ENCODE results near the gene TINAGL1. TPM values are rescaled to one million over a fixed set of nuclear protein-coding genes. Genes with fewer than 3 reads are reported as not detected.

The TINAGL1 gene
- total and polyA plus RNA-seq, 4 donors, result 64.1 to 90.9 (median 84.2) TPM

DNA sequence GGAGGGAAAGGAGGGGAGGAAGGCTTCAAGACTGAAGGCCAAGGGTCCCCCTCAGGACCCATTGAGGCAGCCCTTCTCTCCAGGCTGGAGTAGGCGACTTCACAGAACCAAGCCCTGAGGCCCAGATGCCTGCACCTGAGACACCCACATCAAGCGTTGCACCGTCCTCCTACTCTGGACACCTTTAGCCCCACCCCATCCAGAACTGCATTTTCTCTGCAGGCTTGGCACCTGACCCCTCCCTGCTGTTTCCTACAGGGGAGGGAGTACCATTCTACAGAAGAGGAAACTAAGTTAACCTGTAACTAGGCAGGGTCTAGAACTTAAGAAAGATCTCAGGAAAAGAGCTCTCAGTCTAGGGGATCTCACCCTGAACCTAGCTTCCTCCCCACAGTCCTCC, 56.3 kb downstream of the TINAGL1 start:
- H3K36me3 ChIP-seq (ENCODE audit: control insufficient read depth in 4 of 4, insufficient read depth in 4 of 4, low read length in 4 of 4), result peaks cover 9 to 48% (median 20%) of the 10 kb centered on the region in 4 donors
- peaks cover 0 to 18% (median 0%) of the 10 kb centered on the region in 5 donors for H3K4me1 ChIP-seq (ENCODE audit: control insufficient read depth in 5 of 5, insufficient read depth in 5 of 5, low read length in 5 of 5)
- no peak for DNase-seq
- no peak for ATAC-seq (ENCODE audit: insufficient read depth, low FRiP score)
- H3K27ac ChIP-seq (ENCODE audit: low read depth in 1 of 2, low read length in 1 of 2), result no peak overlapping the region
- H3K4me3 ChIP-seq, result no peak overlapping the region
- no peaks in the 10 kb centered on the region for H3K27me3 ChIP-seq (ENCODE audit: control insufficient read depth in 3 of 3, insufficient read depth in 3 of 3, low read length in 2 of 3)
- TF ChIP-seq, protein P1, sequence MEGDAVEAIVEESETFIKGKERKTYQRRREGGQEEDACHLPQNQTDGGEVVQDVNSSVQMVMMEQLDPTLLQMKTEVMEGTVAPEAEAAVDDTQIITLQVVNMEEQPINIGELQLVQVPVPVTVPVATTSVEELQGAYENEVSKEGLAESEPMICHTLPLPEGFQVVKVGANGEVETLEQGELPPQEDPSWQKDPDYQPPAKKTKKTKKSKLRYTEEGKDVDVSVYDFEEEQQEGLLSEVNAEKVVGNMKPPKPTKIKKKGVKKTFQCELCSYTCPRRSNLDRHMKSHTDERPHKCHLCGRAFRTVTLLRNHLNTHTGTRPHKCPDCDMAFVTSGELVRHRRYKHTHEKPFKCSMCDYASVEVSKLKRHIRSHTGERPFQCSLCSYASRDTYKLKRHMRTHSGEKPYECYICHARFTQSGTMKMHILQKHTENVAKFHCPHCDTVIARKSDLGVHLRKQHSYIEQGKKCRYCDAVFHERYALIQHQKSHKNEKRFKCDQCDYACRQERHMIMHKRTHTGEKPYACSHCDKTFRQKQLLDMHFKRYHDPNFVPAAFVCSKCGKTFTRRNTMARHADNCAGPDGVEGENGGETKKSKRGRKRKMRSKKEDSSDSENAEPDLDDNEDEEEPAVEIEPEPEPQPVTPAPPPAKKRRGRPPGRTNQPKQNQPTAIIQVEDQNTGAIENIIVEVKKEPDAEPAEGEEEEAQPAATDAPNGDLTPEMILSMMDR (IDR thresholded peaks at IDR 0.05; ENCODE audit: control extremely low read depth, extremely low read depth), result no peak
- H3K9ac ChIP-seq (ENCODE audit: insufficient read depth in 1 of 2, low read length in 2 of 2), result no peak overlapping the region
- 91 to 95% methylated on average over 3 of the region's 3 CpGs for WGBS, 2 donors
- no peaks in the 10 kb centered on the region for H3K9me3 ChIP-seq (ENCODE audit: control insufficient read depth in 4 of 4, insufficient read depth in 3 of 4, low read length in 3 of 4)

DNA sequence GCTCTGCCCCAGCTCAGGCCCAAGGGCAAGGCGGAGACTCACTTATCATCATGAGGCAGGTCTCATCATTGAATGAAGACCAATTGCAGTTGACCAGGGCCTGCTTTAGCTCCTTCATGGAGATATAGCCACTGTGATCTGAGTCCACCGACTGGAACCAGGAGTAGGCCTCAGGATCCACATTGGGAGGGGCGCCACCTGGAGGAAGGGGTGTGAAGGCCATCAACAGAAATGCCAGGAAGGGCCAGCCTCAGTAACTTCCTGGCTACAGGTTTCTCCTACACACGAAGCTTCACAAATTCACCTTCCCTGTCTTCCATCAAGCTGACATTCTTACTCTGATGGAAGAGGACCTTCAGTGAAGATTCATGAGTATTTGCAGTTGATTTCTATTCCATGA, 56.8 kb downstream of the TINAGL1 start:
- Histone ChIP-seq H3K4me3 (no peak overlapping the region), H3K27me3 (ENCODE audit: control insufficient read depth in 3 of 3, insufficient read depth in 3 of 3, low read length in 2 of 3) (no peaks in the 10 kb centered on the region), H3K9ac (ENCODE audit: insufficient read depth in 1 of 2, low read length in 2 of 2) (no peak overlapping the region), H3K4me1 (ENCODE audit: control insufficient read depth in 5 of 5, insufficient read depth in 5 of 5, low read length in 5 of 5) (peaks cover 0 to 18% (median 0%) of the 10 kb centered on the region in 5 donors), H3K27ac (ENCODE audit: low read depth in 1 of 2, low read length in 1 of 2) (no peak overlapping the region), H3K36me3 (ENCODE audit: control insufficient read depth in 4 of 4, insufficient read depth in 4 of 4, low read length in 4 of 4) (peaks cover 9 to 44% (median 20%) of the 10 kb centered on the region in 4 donors), H3K9me3 (ENCODE audit: control insufficient read depth in 4 of 4, insufficient read depth in 3 of 4, low read length in 3 of 4) (no peaks in the 10 kb centered on the region)
- ATAC-seq (ENCODE audit: insufficient read depth, low FRiP score), result no peak
- DNase-seq, result no peak
- TF ChIP-seq, protein P1 (IDR thresholded peaks at IDR 0.05; ENCODE audit: control extremely low read depth, extremely low read depth), result no peak
- WGBS, 2 donors, result 65% methylated on average over 4 of the region's 4 CpGs

Other genes with a start within 250 kb of the TINAGL1 start
- gene FABP3, start 203.4 kb upstream of the TINAGL1 start, total RNA-seq, result 10 to 100 TPM in 1 of 2 donors, 1 to 10 TPM in 1; 7.5 to 19.1 TPM
- gene FABP3, start 203.4 kb upstream of the TINAGL1 start, polyA plus RNA-seq, result 10 to 100 TPM in 1 of 2 donors, 1 to 10 TPM in 1; 1.7 to 39.8 TPM
- 10 to 100 TPM in 1 of 2 donors, 1 to 10 TPM in 1; 6.1 to 55.4 TPM for gene SERINC2, start 163.3 kb upstream of the TINAGL1 start, total RNA-seq
- 10 to 100 TPM; 22.3 to 59.1 TPM for gene SERINC2, start 163.3 kb upstream of the TINAGL1 start, polyA plus RNA-seq
- gene HCRTR1, start 41.2 kb downstream of the TINAGL1 start, total RNA-seq, result under 1 TPM in 1 of 2 donors, not detected in 1; 0.14 TPM
- under 1 TPM in 1 of 2 donors, not detected in 1; 0.08 TPM for gene HCRTR1, start 41.2 kb downstream of the TINAGL1 start, polyA plus RNA-seq
- 10 to 100 TPM; 75.1 to 77.1 TPM for gene PEF1, start 68.4 kb downstream of the TINAGL1 start, total RNA-seq
- 100 to 1,000 TPM in 1 of 2 donors, 10 to 100 TPM in 1; 84.5 to 103 TPM for gene PEF1, start 68.4 kb downstream of the TINAGL1 start, polyA plus RNA-seq
- 10 to 100 TPM; 63.0 to 83.2 TPM for gene COL16A1, start 127.5 kb downstream of the TINAGL1 start, total RNA-seq
- gene COL16A1, start 127.5 kb downstream of the TINAGL1 start, polyA plus RNA-seq, result 10 to 100 TPM; 16.5 to 23.7 TPM
- gene ADGRB2, start 187.8 kb downstream of the TINAGL1 start, total RNA-seq, result 1 to 10 TPM; 1.8 to 7.6 TPM
- under 1 TPM; 0.44 to 0.89 TPM for gene ADGRB2, start 187.8 kb downstream of the TINAGL1 start, polyA plus RNA-seq
- 10 to 100 TPM in 1 of 2 donors, under 1 TPM in 1; 0.51 to 15.7 TPM for gene SPOCD1, start 239.5 kb downstream of the TINAGL1 start, total RNA-seq
- gene SPOCD1, start 239.5 kb downstream of the TINAGL1 start, polyA plus RNA-seq, result 10 to 100 TPM in 1 of 2 donors, 1 to 10 TPM in 1; 6.0 to 10.7 TPM

All from lung (tissue), 12 donors.